Trophoblast cell (in vitro differentiated cells and primary cell): ENCODE measurements around the gene SIRPA.
A peak's percentile ranks its signal among the peaks of the same experiment; 100 is the strongest.

Source experiments
- DNase-seq, 2 donors: peaks; one replicate each; pipeline ENCODE4 v3.0.0-alpha.2; 2016
- H2AFZ ChIP-seq: 2 replicates; pipeline ENCODE4 v1.6.1; 2013; ENCODE audit warnings: low read length, moderate library complexity, mild to moderate bottlenecking; ENCODE audit not compliant: insufficient read depth, poor library complexity
- H2AK5ac ChIP-seq: 2 replicates; pipeline ENCODE4 v1.6.1; 2013; ENCODE audit warnings: mild to moderate bottlenecking, low read length
- H2BK120ac ChIP-seq: 2 replicates; pipeline ENCODE4 v1.6.1; 2013; ENCODE audit warnings: low read length, mild to moderate bottlenecking, moderate library complexity; ENCODE audit not compliant: insufficient read depth, poor library complexity
- H2BK12ac ChIP-seq: 2 replicates; pipeline ENCODE4 v1.6.1; 2013; ENCODE audit warnings: mild to moderate bottlenecking, low read length, moderate library complexity
- H2BK5ac ChIP-seq: 2 replicates; pipeline ENCODE4 v1.6.1; 2013; ENCODE audit warnings: low read length, low read depth, moderate library complexity, mild to moderate bottlenecking; ENCODE audit not compliant: poor library complexity
- H3K14ac ChIP-seq: 2 replicates; pipeline ENCODE4 v1.6.1; 2013; ENCODE audit warnings: mild to moderate bottlenecking, low read length
- H3K18ac ChIP-seq: 2 replicates; pipeline ENCODE4 v1.6.1; 2013; ENCODE audit warnings: mild to moderate bottlenecking, low read length
- H3K23ac ChIP-seq: 2 replicates; pipeline ENCODE4 v1.6.1; 2013; ENCODE audit warnings: low read length
- H3K27ac ChIP-seq: 2 replicates; pipeline ENCODE4 v1.5.1; 2013; ENCODE audit warnings: low read depth, mild to moderate bottlenecking, inconsistent platforms, low read length, moderate library complexity
- H3K27me3 ChIP-seq: 2 replicates; pipeline ENCODE4 v1.6.1; 2013; ENCODE audit warnings: inconsistent platforms, mild to moderate bottlenecking, low read length, moderate library complexity; ENCODE audit not compliant: insufficient read depth
- H3K36me3 ChIP-seq, 2 experiments: 1 replicate in 1 of 2; 2 replicates in 1 of 2; pipeline ENCODE4 v1.6.1; 2013; ENCODE audit warnings: low read length in 2 of 2, mild to moderate bottlenecking in 2 of 2, moderate library complexity in 1 of 2; ENCODE audit not compliant: insufficient read depth in 2 of 2, control insufficient read depth in 1 of 2
- H3K4ac ChIP-seq: 2 replicates; pipeline ENCODE4 v1.6.1; 2013; ENCODE audit warnings: low read depth, mild to moderate bottlenecking, low read length, moderate library complexity
- H3K4me1 ChIP-seq, 2 experiments: 1 replicate in 1 of 2; 2 replicates in 1 of 2; pipeline ENCODE4 v1.6.1; 2013; ENCODE audit warnings: low read length in 2 of 2, mild to moderate bottlenecking in 2 of 2, moderate library complexity in 1 of 2; ENCODE audit not compliant: insufficient read depth in 2 of 2, control insufficient read depth in 1 of 2
- H3K4me2 ChIP-seq: 2 replicates; pipeline ENCODE4 v1.6.1; 2013; ENCODE audit warnings: inconsistent platforms, mild to moderate bottlenecking, low read length, moderate library complexity
- H3K4me3 ChIP-seq: 2 replicates; pipeline ENCODE4 v1.5.1; 2013; ENCODE audit warnings: mild to moderate bottlenecking, low read depth, low read length, inconsistent platforms
- H3K79me1 ChIP-seq: one replicate; pipeline ENCODE4 v1.6.1; 2013; ENCODE audit warnings: low read length
- H3K79me2 ChIP-seq: 2 replicates; pipeline ENCODE4 v1.6.1; 2013; ENCODE audit warnings: low read length, mild to moderate bottlenecking; ENCODE audit not compliant: control insufficient read depth, insufficient read depth, poor library complexity
- H3K9ac ChIP-seq: 2 replicates; pipeline ENCODE4 v1.6.1; 2013; ENCODE audit warnings: mild to moderate bottlenecking, low read length
- H3K9me3 ChIP-seq: 2 replicates; pipeline ENCODE4 v1.6.1; 2013; ENCODE audit warnings: low read depth, mild to moderate bottlenecking, control low read depth, inconsistent platforms, low read length; ENCODE audit not compliant: insufficient read depth
- H4K12ac ChIP-seq: 2 replicates; pipeline ENCODE4 v1.6.1; 2013; ENCODE audit warnings: low read depth, mild to moderate bottlenecking, low read length, moderate library complexity
- H4K8ac ChIP-seq: 2 replicates; pipeline ENCODE4 v1.6.1; 2013; ENCODE audit warnings: low read depth, mild to moderate bottlenecking, low read length, moderate library complexity
- H4K91ac ChIP-seq: one replicate; pipeline ENCODE4 v1.6.1; 2013; ENCODE audit warnings: low read depth, mild to moderate bottlenecking, low read length, moderate library complexity
- WGBS: extraction: QIAGEN DNeasy Blood & Tissue Kit; methylation state at CpG from one replicate; pipeline ENCODE4 v1.1.7; 2013; ENCODE audit warnings: missing lambda C conversion rate; ENCODE audit not compliant: insufficient read length, insufficient coverage; ENCODE audit errors: extremely low coverage; 5-methylcytosine and 5-hydroxymethylcytosine counted together

The SIRPA gene

GRCh38 chr20:1898482-1899240 lies 3.5 kb downstream of the SIRPA start:
- Histone ChIP-seq H3K79me1 (peaks cover 7% of the 10 kb centered on the region), H3K36me3 (peaks cover 0 to 2% of the 10 kb centered on the region in 2 experiments), H3K4me2 (no peak overlapping the region), H3K4me3 (no peak overlapping the region), H2BK120ac (no peak overlapping the region), H3K79me2 (peaks cover 7% of the 10 kb centered on the region), H2BK5ac (no peak overlapping the region), H4K12ac (no peak overlapping the region), H3K27ac (no peak overlapping the region), H3K14ac (no peak overlapping the region), H3K4ac (no peak overlapping the region), H3K18ac (no peak overlapping the region), H3K9ac (no peak overlapping the region), H3K9me3 (no peaks in the 10 kb centered on the region), H2AK5ac (peak overlapping the region; percentile 19), H4K91ac (no peak overlapping the region), H3K27me3 (peaks cover 5% of the 10 kb centered on the region), H3K4me1 (peaks cover 17 to 18% of the 10 kb centered on the region in 2 experiments), H3K23ac (no peak overlapping the region), H4K8ac (no peak overlapping the region), H2AFZ (peak overlapping the region; percentile 31), H2BK12ac (no peak overlapping the region)
- no peak for DNase-seq
- no CpG with 5 or more reads among the region's 15 CpGs for WGBS

DNA sequence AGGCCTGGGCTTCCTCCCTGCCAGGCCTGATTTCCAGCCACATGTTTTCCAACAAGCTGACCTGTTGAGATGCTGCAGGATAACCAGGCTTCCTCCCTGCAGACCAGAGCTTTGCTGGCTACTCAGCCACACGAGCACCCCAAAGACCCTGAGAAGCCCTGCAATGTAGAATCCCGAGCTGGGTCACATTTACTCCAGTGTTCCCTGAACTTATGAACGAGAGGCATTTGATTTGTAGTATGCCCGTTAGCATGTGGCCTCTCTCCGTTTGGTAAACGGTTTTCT lies 4.0 kb downstream of the SIRPA start:
- H3K27ac ChIP-seq, result no peak overlapping the region
- H3K18ac ChIP-seq, result no peak overlapping the region

GRCh38 chr20:1900321-1900801 lies 5.2 kb downstream of the SIRPA start:
- Histone ChIP-seq H4K8ac (no peak overlapping the region), H3K4me2 (no peak overlapping the region), H3K4ac (no peak overlapping the region), H3K4me1 (peaks cover 15 to 17% of the 10 kb centered on the region in 2 experiments), H3K23ac (no peak overlapping the region), H3K9ac (no peak overlapping the region), H2BK5ac (no peak overlapping the region), H4K91ac (no peak overlapping the region), H3K79me1 (peaks cover 2% of the 10 kb centered on the region), H3K4me3 (no peak overlapping the region), H3K27ac (no peak overlapping the region), H3K14ac (no peak overlapping the region), H2AK5ac (no peak overlapping the region), H2BK12ac (no peak overlapping the region), H3K36me3 (peaks cover 2% of the 10 kb centered on the region in 2 experiments), H3K9me3 (no peaks in the 10 kb centered on the region), H2BK120ac (no peak overlapping the region), H2AFZ (no peak overlapping the region), H4K12ac (no peak overlapping the region), H3K18ac (no peak overlapping the region), H3K27me3 (peaks cover 5% of the 10 kb centered on the region), H3K79me2 (peaks cover 4% of the 10 kb centered on the region)
- no CpG with 5 or more reads among the region's 10 CpGs for WGBS
- peak in 1 of 2 donors; percentile 47 for DNase-seq

More for the DNA sequence above, 4.0 kb downstream of the SIRPA start:
- H3K9me3 ChIP-seq, result no peaks in the 10 kb centered on the region
- H4K12ac ChIP-seq, result no peak overlapping the region
- H4K8ac ChIP-seq, result no peak overlapping the region
- no peak overlapping the region for H3K4me3 ChIP-seq
- no peak overlapping the region for H2AK5ac ChIP-seq
- peaks cover 7% of the 10 kb centered on the region for H3K79me1 ChIP-seq
- H3K79me2 ChIP-seq, result peaks cover 7% of the 10 kb centered on the region
- no peak overlapping the region for H3K4me2 ChIP-seq
- H2AFZ ChIP-seq, result no peak overlapping the region
- H2BK5ac ChIP-seq, result no peak overlapping the region
- no peak overlapping the region for H3K14ac ChIP-seq
- peaks cover 16 to 17% of the 10 kb centered on the region in 2 experiments for H3K4me1 ChIP-seq
- peaks cover 0 to 2% of the 10 kb centered on the region in 2 experiments for H3K36me3 ChIP-seq
- no peak overlapping the region for H4K91ac ChIP-seq
- H2BK12ac ChIP-seq, result no peak overlapping the region
- peaks cover 5% of the 10 kb centered on the region for H3K27me3 ChIP-seq
- no peak overlapping the region for H3K23ac ChIP-seq
- no peak overlapping the region for H3K4ac ChIP-seq
- DNase-seq, result no peak
- WGBS, result no CpG with 5 or more reads among the region's 6 CpGs
- no peak overlapping the region for H3K9ac ChIP-seq
- no peak overlapping the region for H2BK120ac ChIP-seq

GRCh38 chr20:1901704-1902103 lies 6.5 kb downstream of the SIRPA start:
- Histone ChIP-seq H3K4me3 (no peak overlapping the region), H4K12ac (no peak overlapping the region), H4K8ac (no peak overlapping the region), H3K9me3 (no peaks in the 10 kb centered on the region), H4K91ac (no peak overlapping the region), H3K9ac (no peak overlapping the region), H2BK120ac (no peak overlapping the region), H3K4me1 (peaks cover 7 to 9% of the 10 kb centered on the region in 2 experiments), H3K23ac (no peak overlapping the region), H3K27ac (no peak overlapping the region), H3K27me3 (no peaks in the 10 kb centered on the region), H3K18ac (no peak overlapping the region), H3K4me2 (no peak overlapping the region), H2AK5ac (no peak overlapping the region), H3K79me1 (peaks cover 2% of the 10 kb centered on the region), H2BK5ac (no peak overlapping the region), H3K4ac (no peak overlapping the region), H2AFZ (no peak overlapping the region), H3K36me3 (peaks cover 2% of the 10 kb centered on the region in 2 experiments), H2BK12ac (no peak overlapping the region), H3K14ac (no peak overlapping the region), H3K79me2 (peaks cover 2% of the 10 kb centered on the region)
- no peak for DNase-seq
- no CpG with 5 or more reads among the region's 18 CpGs for WGBS
